Kidney epithelial cell (primary cell): ENCODE measurements around the gene SRRM2. TPM values are rescaled to one million over a fixed set of nuclear protein-coding genes. Genes with fewer than 3 reads are reported as not detected.

ENCODE experiments used
- DNase-seq: peaks from one replicate; pipeline ENCODE4 v3.0.0-alpha.2; 2010; ENCODE audit warnings: low read depth
- H3K27me3 ChIP-seq: 2 replicates; pipeline ENCODE4 v1.6.0; 2011; ENCODE audit warnings: low read length; ENCODE audit not compliant: control insufficient read depth, insufficient read depth
- H3K36me3 ChIP-seq: 2 replicates; pipeline ENCODE4 v1.5.1; 2011; ENCODE audit warnings: low read length; ENCODE audit not compliant: control insufficient read depth, insufficient read depth
- H3K4me3 ChIP-seq: 2 replicates; pipeline ENCODE4 v1.5.1; 2011; ENCODE audit warnings: low read depth, mild to moderate bottlenecking, control low read depth, low read length
- total RNA-seq: library from RNA; depleted of rRNA; stranded (reverse); fragments of >200 nt; gene quantifications from 2 replicates; pipeline ENCODE4 v1.2.3, GENCODE V29; 2015
- TF ChIP-seq, protein P1 (sequence below): IDR thresholded peaks from 2 replicates; pipeline ENCODE4 v1.5.1; 2011; ENCODE audit warnings: mild to moderate bottlenecking, moderate library complexity, low read length, control low read depth, inconsistent platforms; ENCODE audit not compliant: insufficient read depth, poor library complexity, severe bottlenecking

SRRM2 gene
- total RNA-seq, 1 donor from 2014 or later: 82.6 TPM

DNA sequence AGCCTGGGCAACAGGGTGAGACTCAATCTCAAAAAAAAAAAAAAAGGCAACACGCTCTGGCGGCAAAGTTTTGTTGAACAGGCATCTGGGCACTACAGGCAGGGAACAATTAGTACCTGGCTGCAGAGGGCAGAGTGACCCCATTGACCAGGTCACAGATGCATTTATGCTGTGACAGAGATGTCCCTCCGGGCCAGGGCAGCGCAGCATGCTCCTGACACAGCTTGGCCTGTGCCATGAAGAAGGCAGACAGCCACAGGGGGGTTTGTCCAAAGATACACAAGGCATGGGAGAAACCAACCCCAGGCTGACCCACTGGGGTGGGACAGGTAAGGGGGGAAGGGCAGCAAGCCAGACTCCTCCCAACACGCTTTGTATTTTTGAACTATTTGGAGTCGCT is 7.7 kb upstream of the SRRM2 start:
- Histone ChIP-seq H3K27me3 (no peaks in the 10 kb centered on the region), H3K4me3 (no peak overlapping the region), H3K36me3 (no peaks in the 10 kb centered on the region)
- TF ChIP-seq, protein P1, sequence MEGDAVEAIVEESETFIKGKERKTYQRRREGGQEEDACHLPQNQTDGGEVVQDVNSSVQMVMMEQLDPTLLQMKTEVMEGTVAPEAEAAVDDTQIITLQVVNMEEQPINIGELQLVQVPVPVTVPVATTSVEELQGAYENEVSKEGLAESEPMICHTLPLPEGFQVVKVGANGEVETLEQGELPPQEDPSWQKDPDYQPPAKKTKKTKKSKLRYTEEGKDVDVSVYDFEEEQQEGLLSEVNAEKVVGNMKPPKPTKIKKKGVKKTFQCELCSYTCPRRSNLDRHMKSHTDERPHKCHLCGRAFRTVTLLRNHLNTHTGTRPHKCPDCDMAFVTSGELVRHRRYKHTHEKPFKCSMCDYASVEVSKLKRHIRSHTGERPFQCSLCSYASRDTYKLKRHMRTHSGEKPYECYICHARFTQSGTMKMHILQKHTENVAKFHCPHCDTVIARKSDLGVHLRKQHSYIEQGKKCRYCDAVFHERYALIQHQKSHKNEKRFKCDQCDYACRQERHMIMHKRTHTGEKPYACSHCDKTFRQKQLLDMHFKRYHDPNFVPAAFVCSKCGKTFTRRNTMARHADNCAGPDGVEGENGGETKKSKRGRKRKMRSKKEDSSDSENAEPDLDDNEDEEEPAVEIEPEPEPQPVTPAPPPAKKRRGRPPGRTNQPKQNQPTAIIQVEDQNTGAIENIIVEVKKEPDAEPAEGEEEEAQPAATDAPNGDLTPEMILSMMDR: no peak
- DNase-seq: no peak

DNA sequence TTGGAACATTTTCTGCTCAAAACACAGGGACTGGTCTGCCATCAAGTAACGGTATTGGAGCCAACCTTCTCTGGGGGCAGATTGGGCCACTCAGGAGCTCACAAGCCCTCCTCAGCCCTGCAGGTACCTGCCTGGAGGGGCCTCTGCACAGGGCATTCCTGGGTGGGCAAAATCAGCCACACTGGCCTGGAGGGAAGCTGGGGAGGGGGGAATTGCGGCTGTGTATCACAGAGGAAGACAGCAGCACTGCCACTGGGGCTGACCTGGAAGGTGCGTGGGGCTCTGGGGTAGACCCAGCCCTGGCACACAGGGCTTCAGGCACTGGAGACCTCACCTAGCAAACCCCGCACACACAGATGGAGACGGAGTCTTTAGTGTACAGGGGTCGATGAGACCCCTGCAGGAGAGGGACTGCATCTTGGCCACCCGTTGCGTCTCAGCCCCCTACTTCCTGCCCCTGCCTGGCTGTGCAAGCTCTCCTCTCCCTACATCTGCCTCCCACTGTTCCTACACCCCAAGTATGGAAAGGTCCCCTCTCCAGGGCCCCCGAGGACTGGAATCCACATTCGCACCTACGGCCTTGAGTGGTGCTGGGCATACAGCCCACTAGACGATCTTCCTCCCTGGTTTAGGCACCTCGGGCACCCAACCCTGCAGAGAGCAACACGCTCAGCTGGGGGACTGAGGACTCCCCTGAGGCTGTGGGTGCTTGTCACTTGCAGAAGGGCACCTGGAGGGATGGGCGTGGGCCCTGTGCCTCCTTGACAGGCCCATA is 7.1 kb upstream of the SRRM2 start:
- Histone ChIP-seq H3K4me3 (no peak overlapping the region), H3K36me3 (no peaks in the 10 kb centered on the region), H3K27me3 (no peaks in the 10 kb centered on the region)
- TF ChIP-seq, protein P1: no peak
- no peak for DNase-seq

DNA sequence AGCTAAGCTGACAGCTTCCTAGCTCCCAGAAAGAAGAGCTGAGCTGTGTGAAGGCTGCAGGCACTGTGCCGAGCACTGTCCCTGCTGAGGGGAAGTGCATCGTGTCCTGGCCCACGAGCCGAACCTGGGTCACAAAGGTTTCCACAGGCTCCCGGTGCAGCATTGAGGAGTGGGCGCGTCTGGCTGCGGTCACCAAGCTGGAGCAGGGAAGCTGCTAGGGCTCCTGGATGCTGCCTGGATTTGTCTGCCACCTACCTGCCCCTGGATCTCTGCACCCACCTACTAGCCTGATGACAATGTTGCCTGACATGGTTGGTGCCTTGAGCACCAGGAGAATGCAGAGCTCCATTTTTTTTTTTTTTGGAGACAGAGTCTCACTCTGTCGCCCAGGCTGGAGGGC is 6.5 kb upstream of the SRRM2 start:
- DNase-seq: no peak
- TF ChIP-seq, protein P1: no peak
- no peak overlapping the region for H3K4me3 ChIP-seq

DNA sequence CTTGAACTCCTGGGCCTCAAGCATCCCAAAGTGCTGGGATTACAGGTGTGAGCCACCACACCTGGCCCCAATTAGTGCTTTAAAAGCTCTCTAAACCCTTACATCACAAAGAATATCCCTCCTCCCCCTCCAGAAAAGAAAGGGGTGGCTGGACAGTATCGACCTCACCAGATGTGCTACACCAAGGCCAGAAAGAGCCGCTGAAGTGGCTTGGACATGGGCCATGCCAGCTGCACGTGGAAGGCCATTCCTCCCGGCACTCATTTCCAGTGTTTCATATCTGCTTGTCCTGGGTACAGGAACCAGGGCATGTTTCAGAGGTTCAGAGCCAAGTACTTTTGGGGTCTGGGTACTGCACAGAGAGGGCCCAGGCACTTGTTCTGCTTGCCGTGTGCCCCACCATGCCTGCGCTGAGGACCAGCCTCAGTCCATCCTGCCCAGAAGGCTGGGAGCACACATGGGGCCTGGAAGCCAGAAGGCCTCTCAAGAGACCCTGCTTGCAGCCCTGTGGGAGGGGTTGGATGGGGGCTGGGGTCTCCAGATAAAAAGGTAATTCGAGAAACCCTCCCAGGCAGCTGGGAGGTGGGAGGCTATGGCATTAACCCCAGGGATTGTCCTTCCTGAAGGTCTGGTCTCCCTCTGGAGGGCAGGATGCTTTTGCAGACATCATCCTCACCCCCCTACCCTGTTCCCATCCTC is 3.5 kb upstream of the SRRM2 start:
- no peak overlapping the region for H3K4me3 ChIP-seq
- no peaks in the 10 kb centered on the region for H3K36me3 ChIP-seq
- H3K27me3 ChIP-seq: no peaks in the 10 kb centered on the region
- TF ChIP-seq, protein P1: no peak
- DNase-seq: no peak

More for the DNA sequence above, 6.5 kb upstream of the SRRM2 start:
- Histone ChIP-seq H3K27me3 (no peaks in the 10 kb centered on the region), H3K36me3 (no peaks in the 10 kb centered on the region)

DNA sequence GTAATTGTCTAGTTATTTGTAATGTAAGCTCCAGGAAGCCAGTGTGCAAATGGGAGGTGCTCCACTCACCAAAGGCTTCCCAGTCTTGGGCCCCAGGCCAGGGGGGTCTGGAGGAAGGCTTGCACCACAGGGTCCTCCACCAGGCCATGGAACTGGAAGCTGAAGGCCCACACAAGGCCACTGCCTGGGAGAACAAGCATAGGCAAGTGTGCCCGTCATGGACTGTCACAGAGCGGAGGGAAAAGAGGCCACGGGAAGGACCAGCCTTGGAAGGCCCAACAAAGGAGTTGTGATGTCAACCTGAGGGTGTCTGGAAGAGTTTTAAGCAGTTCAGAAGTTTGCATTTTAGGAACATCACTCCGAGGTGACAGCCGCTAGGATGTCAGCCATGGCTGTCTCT is 3.0 kb upstream of the SRRM2 start:
- TF ChIP-seq, protein P1: no peak
- DNase-seq: no peak
- Histone ChIP-seq H3K36me3 (no peaks in the 10 kb centered on the region), H3K27me3 (no peaks in the 10 kb centered on the region), H3K4me3 (no peak overlapping the region)
